G401 (cell line): ENCODE measurements around the gene ADAMTS17. TPM values are rescaled to one million over a fixed set of nuclear protein-coding genes. Genes with fewer than 3 reads are reported as not detected.

Source experiments
- DNase-seq: peaks from one replicate; pipeline ENCODE4 v3.0.0-alpha.2; 2015; ENCODE audit warnings: low spot score
- in situ Hi-C: cut with HindIII; loops from 2 replicates; pipeline ENCODE4 v1.10.0; 2016; ENCODE audit warnings: low sequenced_read_pairs, mixed read lengths
- total RNA-seq: library from RNA; depleted of rRNA; stranded (reverse); fragments of >200 nt; shearing (Covaris generic); gene quantifications from 2 replicates; pipeline ENCODE4 v1.2.3, GENCODE V29; 2014

ADAMTS17 gene
- total RNA-seq, 1 experiment from 2014 or later = 1.3 TPM

DNA sequence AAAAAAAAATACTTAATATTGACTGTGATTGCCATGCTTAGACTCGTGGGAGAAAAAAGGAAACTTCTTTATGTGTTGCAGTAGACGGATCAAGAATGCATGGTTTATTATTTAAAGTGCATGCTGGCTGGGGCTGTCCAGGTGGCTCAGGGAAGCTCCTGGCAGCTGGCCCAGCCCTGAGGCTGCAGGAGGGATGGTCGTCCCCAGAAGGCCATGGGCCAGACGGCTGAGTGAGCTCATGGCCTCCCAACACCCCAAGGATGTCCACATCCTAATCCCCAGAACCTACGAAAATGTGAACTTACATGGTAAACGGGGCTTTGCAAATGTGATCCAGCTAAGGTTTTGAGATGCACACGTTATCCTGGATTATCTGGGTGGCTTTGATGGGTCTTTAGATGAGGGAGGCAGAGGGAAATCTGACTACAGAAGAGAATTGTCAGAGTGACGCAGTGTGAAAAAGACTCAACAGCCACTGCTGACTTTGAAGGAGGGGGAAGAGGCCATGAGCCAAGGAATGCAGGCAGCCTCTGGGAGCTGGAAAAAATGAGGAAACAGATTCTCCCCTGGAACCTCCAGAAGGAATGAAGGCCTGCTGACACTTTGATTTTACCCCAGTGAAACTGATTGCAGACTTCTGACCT, 29.8 kb downstream of the ADAMTS17 start:
- in situ Hi-C loops = no loop called here

GRCh38 chr15:100311154-100311625, 30.6 kb downstream of the ADAMTS17 start:
- no peak for DNase-seq
- in situ Hi-C loops = no loop called here

More for the DNA sequence above, 29.8 kb downstream of the ADAMTS17 start:
- no peak for DNase-seq

DNA sequence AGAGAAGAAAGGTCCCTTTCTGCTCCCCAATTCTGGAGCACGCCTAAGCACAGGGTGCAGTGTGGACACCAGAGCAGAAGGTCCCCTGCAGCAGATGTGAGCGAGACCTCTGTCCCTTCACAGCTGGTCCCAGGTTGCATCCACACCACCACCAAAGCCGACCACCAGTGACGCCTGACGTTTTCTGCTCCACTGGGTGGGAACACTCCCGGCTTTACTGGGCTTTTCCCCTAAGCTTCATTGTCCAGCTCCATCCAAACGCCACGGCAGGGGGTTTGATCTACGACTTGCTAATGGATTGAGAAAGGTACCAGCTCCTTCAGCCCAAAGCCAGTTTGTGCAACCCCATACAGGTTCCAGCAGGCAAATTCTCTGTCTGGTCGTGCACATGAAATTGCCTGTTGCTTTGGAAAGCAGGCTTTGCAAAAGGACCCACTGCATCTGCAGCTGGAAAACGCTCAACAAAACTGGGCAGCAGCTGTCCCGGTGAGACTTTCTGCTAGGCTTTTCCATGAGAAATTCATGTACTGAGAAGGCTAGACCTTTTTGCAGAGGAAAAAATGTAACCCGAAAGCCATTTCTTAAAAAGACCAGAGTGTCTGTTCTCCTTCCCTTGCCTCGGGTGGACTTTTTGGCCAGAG, 31.1 kb downstream of the ADAMTS17 start:
- no peak for DNase-seq
- in situ Hi-C loops = no loop called here

DNA sequence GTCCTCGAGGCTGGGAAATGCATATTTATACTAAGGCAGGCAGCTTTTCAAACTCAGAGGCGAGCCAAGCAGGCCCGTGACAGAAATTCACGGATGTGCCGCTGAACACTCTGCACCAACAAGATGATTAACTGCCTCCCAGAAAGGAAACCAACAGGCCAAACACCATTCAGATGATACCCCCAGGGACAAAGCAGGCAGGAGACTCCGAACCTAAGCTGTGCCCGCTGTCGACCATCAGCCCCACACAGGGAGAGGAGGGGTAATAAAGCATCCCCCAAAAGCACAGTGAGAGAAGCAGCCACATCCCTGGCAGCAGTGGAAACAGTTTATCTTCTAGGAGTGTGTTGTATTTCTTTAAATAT, 31.8 kb downstream of the ADAMTS17 start:
- in situ Hi-C loops = no loop called here
- DNase-seq = no peak

DNA sequence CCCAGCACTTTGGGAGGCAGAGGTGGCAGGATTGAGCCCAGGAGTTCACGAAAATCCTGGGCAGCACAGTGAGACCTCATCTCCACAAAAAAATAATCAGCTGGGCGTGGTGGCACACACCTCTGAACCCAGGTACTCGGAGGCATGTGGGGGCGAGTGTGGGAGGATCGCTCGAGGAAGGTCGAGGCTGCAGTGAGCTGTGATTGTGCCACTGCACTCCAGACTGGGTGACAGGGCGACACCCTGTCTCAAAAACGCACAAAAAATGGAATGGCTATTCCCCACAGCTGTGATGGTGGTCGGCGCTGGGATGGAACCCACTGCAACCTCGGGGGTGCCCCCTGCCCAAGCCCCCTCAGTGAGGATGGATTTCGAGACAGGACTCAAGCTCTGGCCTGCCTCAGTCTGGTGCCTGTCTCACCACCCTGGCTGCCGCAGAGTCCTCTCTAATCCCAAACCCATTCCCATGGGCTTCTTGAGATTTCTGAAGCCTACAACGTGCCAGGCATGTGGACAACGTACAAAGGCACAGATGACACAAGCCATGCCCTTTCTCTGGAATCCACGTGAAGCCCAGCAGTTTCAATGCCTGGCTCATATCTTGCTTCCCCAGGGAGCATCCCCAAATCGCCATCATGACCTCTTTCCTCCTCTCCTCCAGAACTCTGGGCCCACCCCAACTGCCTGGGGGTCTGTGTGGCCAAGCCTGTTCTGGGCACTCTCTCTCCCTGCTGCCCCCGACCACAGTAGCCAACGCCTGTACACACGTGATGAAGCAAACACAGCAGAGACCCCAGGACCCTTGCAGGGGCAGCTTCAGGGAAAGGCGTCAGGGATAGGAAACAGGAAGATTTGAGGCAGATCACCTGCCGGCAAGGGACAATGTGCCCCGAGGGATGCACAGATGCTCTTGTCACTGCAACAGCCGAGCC, 32.4 kb downstream of the ADAMTS17 start:
- no peak for DNase-seq
- in situ Hi-C loops = no loop called here

- no peak for DNase-seq
- in situ Hi-C loops = no loop called here
Measured at GRCh38 chr15:100308608-100309007, 33.2 kb downstream of the ADAMTS17 start.

DNA sequence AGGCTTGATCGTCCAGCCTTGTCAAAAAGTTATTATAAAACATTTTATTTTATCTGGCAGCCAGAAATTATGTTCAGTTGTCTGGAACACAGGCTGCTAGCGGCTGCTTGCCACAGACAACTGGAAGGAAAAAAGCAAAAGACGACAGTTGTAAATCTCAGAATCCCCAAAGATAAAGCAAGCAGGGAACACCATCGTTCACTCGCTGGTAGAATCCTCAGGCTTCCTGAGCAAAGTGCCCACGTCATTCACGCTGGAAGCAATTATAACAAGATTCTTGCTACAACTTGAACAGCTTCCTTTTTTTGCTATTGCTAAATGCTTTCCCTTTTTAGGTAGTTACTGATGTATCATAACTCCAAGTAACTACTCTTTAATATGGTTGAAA, 33.6 kb downstream of the ADAMTS17 start:
- in situ Hi-C loops = no loop called here
- DNase-seq = no peak

DNA sequence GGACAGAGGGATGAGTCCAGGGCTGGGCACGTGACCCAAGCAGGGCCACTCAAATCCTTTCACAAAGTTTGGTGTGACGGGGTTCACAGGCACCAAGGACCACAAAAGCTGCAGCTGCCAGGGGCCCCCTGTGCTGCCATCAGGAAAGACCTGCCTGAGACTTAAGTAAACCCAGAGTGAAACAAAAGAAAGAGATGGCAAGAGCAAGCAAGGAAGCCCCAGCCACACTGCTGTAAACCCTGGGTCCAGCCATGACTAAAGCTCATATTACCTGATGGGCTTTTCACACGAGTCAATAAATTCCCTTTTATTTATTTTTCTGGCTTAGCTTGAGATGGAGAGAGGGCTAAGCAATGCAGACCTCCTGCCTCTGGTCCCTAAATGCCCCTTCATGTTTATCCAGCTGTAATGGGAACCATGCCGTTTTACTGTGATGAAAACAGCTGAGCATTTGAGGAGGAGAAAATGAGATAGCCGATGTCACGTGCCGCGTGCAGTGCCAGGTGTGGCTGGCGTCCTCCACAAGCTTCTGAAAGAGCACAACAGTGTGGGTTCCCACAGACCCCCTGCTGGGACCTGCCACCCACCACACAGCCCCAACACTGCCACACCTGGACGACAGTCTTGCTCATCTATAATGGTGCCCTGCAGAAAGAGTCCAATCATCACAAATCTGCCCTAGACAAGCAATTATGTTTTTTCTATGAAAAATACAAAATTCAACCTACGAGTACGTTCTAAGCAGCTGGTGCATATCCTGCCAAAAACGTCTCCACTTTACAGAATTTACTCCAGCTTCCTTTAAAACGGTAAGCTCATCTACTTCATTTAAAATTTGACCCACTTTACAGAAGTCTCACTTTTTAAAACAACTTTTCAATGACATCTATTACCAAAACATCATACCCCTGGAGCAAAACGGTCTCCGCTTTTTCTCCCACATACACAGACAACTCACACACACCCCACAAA, 34.2 kb downstream of the ADAMTS17 start:
- DNase-seq = no peak
- in situ Hi-C loops = no loop called here

DNA sequence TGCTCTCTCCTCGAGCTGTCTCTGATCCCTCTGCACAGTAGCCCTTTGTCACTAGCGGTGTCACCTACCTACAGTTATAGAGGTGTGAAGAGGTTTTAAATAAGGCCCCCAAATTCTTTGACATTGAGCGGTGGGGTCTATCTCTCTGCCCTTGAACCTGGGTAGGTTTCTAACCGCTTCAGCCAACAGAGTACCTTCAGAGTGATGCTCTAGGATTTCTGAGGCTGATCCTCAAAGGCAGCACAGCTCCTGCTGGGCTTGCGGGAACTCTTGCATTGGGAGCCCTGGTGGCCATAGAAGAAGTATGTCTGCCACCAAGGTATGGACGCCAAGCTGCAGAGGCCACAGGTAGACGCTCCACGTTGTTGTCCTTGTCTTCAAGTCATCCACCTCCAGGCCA, 35.7 kb downstream of the ADAMTS17 start:
- DNase-seq = no peak
- in situ Hi-C loops = no loop called here

- in situ Hi-C loops = no loop called here
- no peak for DNase-seq
Measured at GRCh38 chr15:100301910-100302431, 39.8 kb downstream of the ADAMTS17 start.

- in situ Hi-C loops = no loop called here
Measured at GRCh38 chr15:100298257-100298656, 43.5 kb downstream of the ADAMTS17 start.

DNA sequence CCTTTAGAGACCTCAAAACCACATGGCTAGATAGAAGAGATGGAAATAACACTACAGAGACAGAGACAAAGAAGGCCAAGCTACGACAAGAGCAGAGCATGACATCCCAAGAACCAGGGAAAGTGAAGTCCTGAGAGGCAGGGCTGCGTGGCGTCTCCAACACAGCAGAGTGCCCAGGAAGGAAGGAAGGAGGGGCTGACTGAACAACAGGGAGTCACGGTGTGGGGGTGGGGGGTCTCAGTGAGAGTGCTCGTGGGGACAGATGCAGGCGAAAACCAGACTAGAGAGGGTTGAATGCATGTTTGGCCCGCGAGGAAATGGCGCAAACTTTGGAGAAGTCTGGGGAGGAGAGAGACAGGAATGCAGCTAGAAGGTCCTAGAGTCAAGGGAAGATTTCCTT, 44.0 kb downstream of the ADAMTS17 start:
- in situ Hi-C loops = no loop called here
- no peak for DNase-seq

More at GRCh38 chr15:100298257-100298656, 43.5 kb downstream of the ADAMTS17 start:
- no peak for DNase-seq

DNA sequence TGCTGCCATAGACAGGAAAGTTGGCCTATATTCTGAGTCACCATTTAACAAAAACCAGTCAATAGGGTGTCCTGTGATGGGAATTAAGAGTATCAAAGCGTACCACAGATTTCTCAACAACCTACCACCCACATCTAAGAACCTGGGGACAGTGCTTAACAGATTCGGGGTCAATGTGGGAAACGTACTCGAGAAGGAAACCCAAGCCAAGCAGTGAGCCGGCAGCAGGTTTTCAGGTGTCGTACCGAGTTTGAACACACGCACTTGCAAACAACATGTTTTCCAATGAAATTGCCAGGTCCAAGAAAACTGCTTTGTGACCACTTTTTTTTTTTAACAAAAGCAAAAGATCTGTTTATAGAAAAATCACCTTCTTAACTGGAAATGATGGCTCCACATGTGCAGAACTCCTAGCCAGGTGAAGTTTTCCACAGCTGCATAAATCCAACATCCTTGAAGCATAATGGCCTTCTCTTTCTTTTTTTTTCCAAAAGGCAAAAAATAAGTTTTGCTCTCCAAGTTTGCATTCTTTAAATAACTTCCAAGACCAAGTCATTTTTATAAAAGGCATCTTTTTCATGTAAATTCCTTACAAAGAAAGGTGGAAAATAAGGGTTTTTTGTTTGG, 45.7 kb downstream of the ADAMTS17 start:
- in situ Hi-C loops = no loop called here

DNA sequence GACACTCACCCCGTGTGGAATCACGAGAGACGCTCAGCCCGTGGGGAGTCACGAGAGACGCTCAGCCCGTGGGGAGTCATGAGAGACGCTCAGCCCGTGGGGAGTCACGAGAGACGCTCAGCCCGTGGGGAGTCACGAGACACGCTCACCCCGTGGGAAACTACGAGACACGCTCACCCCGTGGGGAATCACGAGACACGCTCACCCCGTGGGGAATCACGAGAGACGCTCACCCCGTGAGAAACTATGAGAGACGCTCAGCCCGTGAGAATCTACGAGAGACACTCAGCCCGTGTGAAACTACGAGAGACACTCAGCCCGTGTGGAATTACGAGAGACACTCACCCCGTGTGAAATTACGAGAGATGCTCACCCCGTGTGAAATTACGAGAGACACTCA, 49.8 kb downstream of the ADAMTS17 start:
- in situ Hi-C loops = no loop called here
- DNase-seq = no peak

More for the DNA sequence above, 45.7 kb downstream of the ADAMTS17 start:
- DNase-seq = no peak

DNA sequence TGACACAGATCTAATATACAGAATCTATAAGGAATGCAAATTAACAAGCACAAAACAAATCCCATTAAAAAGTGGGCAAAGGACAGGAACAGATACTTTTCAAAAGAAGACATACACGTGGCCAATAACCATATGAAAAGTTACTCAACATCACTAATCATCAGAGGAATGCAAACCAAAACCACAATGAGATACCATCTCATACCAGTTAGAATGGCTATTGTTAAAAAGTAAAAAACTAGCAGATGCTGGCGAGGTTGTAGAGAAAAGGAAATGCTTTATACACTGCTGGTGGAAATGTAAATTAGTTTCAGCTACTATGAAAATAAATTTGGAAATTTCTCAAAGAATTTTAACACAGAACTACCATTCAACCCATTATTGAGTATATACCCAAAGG, 50.7 kb downstream of the ADAMTS17 start:
- DNase-seq = no peak
- in situ Hi-C loops = no loop called here

DNA sequence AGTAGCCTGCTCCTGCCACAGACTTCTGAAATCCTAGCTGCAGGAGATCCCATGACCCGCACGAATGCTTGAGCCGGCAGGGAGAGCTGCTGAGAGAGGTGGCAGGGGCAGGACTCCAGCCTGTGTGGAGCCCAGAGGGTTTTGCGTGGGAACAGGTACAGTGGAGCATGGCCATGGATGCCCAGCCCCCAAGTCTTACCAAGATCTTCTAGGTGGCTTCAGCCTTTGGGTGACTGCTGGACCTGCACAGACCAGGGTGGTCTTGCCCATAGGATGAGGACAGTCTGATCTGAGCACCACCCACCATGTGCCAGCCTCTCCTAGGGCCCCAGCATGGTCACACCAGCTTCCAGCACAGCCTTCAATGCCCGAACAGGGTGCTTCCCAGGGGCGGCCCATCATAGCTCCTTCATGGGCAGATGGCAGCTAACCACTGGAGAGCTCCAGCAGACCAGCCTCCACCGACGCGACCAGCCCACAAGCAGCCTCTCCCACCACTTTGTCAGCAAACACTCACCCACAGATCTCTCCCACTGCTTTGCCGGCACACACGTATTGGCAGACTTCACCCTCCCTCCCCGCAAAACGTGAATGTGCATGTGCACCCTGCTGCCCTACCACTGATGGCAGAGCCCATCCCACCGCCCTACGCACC, 56.0 kb downstream of the ADAMTS17 start:
- in situ Hi-C loops = no loop called here
- DNase-seq = no peak

- in situ Hi-C loops = no loop called here
- no peak for DNase-seq
Measured at GRCh38 chr15:100284701-100285100, 57.1 kb downstream of the ADAMTS17 start.

DNA sequence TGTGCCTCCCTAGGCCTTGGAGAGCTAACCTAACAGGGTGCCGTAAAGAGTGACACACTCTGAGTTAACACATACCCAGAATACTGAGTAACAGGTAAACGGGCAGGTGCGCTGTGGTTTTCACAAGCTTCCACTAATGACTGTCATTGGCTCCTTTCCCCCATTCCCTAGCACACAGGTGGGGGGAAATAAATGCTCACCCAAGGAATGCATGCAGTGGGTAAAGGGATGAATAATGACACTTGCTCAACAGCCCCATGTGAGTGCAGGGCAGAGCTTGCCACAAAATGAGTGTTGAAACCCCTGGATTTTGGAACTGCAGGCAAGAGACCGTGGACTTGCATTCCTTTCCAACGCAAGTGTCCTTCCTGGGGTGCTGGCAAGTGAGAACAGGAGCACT, 57.6 kb downstream of the ADAMTS17 start:
- in situ Hi-C loops = no loop called here
- no peak for DNase-seq
